Stimulated activated CD4-positive, alpha-beta T cell treated with anti-CD3 and anti-CD28 coated beads, Interleukin-4, amount 100 ng/mL, for 48 hours (primary cell): Measurements from ENCODE around the gene CITED2.
A peak's percentile ranks its signal among the peaks of the same experiment; 100 is the strongest.

Source experiments
- DNase-seq, 2 donors: peaks; one replicate each; pipeline ENCODE4 v3.0.0-alpha.2; 2020; ENCODE audit warnings: low read depth in 2 of 2

Gene CITED2

GRCh38 chr6:139386404-139386803 is 12.0 kb upstream of the CITED2 start:
- no peak for DNase-seq

- no peak for DNase-seq
These were observed 6.9 kb upstream of the CITED2 start for GRCh38 chr6:139381216-139381865.

GRCh38 chr6:139380611-139381010 is 6.2 kb upstream of the CITED2 start:
- DNase-seq = no peak

GRCh38 chr6:139380168-139380567 is 5.7 kb upstream of the CITED2 start:
- DNase-seq = no peak

GRCh38 chr6:139378882-139379341 is 4.5 kb upstream of the CITED2 start:
- DNase-seq = no peak

GRCh38 chr6:139378226-139378625 is 3.8 kb upstream of the CITED2 start:
- no peak for DNase-seq

- DNase-seq = no peak
These were observed 2.3 kb upstream of the CITED2 start for GRCh38 chr6:139376604-139377218.

GRCh38 chr6:139376017-139376330 is 1.5 kb upstream of the CITED2 start:
- no peak for DNase-seq

GRCh38 chr6:139375226-139376016 is 973 bp upstream of the CITED2 start:
- peak; percentile 74 to 80 for DNase-seq

GRCh38 chr6:139373928-139374356 is 506 bp downstream of the CITED2 start:
- no peak for DNase-seq

- peak; percentile 54 to 67 for DNase-seq
These were observed 1.1 kb downstream of the CITED2 start for GRCh38 chr6:139373154-139373927.

GRCh38 chr6:139372326-139373153 is 1.9 kb downstream of the CITED2 start:
- DNase-seq = no peak

GRCh38 chr6:139371421-139372203 is 2.8 kb downstream of the CITED2 start:
- no peak for DNase-seq

- DNase-seq = no peak
These were observed 3.5 kb downstream of the CITED2 start for GRCh38 chr6:139370999-139371345.

GRCh38 chr6:139370283-139370998 is 4.0 kb downstream of the CITED2 start:
- no peak for DNase-seq

GRCh38 chr6:139369568-139370282 is 4.7 kb downstream of the CITED2 start:
- no peak for DNase-seq

- DNase-seq = no peak
These were observed 5.4 kb downstream of the CITED2 start for GRCh38 chr6:139369068-139369467.

GRCh38 chr6:139368661-139369060 is 5.8 kb downstream of the CITED2 start:
- DNase-seq = no peak

GRCh38 chr6:139367810-139368351 is 6.6 kb downstream of the CITED2 start:
- no peak for DNase-seq
